SK-N-SH (cell line): Measurements from ENCODE around the gene AHNAK. TPM values are rescaled to one million over a fixed set of nuclear protein-coding genes. Genes with fewer than 3 reads are reported as not detected.
A peak's percentile ranks its signal among the peaks of the same experiment; 100 is the strongest.

Experiments
- CTCF ChIA-PET: fragments of 300-600, 350-600 bp; formaldehyde crosslinking; extraction: SDS; loops from one replicate; lab custom pipeline; 2021; lab: Yijun Ruan, JAX
- POLR2A ChIA-PET: fragments of 350-600 bp; sonication (Branson Sonifier 250); formaldehyde crosslinking; extraction: SDS; loops from one replicate; lab custom pipeline; 2020; ENCODE audit warnings: antibody characterized with exemption, inconsistent platforms; lab: Yijun Ruan, JAX
- DNase-seq: peaks from one replicate; pipeline ENCODE4 v3.0.0; 2012
- H2AFZ ChIP-seq: fragments of 200-600 bp; sonication (generic); 2 replicates; pipeline ENCODE4 v1.8.1; 2016; ENCODE audit warnings: antibody characterized with exemption, mild to moderate bottlenecking, low read depth
- H3F3A ChIP-seq: fragments of 200-600 bp; sonication (generic); replicated peaks from 2 replicates; pipeline ENCODE3; 2016; ENCODE audit warnings: antibody characterized with exemption, mild to moderate bottlenecking; ENCODE audit not compliant: insufficient read depth
- H3K27ac ChIP-seq, 2 experiments: fragments of 200-500 bp in 1 of 2; fragments of 200-600 bp in 1 of 2; sonication (Bioruptor generic) in 1 of 2; sonication (generic), shearing (Covaris generic) in 1 of 2; 2 replicates each; pipeline versions ENCODE4 v1.5.1 to v1.6.1; 2014 to 2016; ENCODE audit warnings: low read depth in 2 of 2, inconsistent platforms in 1 of 2, low read length in 1 of 2, mild to moderate bottlenecking in 1 of 2, mixed read lengths in 1 of 2
- H3K27me3 ChIP-seq: fragments of 200-600 bp; sonication (generic), shearing (Covaris generic); 2 replicates; pipeline ENCODE4 v1.6.1; 2016; ENCODE audit warnings: mixed run types; ENCODE audit not compliant: insufficient read depth
- H3K36me3 ChIP-seq, 2 experiments: fragments of 200-500 bp in 1 of 2; fragments of 200-600 bp in 1 of 2; sonication (Bioruptor generic) in 1 of 2; sonication (generic) in 1 of 2; replicated peaks in 1 of 2; 2 replicates each; pipeline versions ENCODE3 to v1.5.1; 2014 to 2016; ENCODE audit warnings: low read length in 1 of 2, mild to moderate bottlenecking in 1 of 2; ENCODE audit not compliant: insufficient read depth in 2 of 2, control insufficient read depth in 1 of 2
- H3K4me1 ChIP-seq, 2 experiments: fragments of 200-500 bp in 1 of 2; fragments of 200-600 bp in 1 of 2; sonication (Bioruptor generic) in 1 of 2; sonication (generic), shearing (Covaris generic) in 1 of 2; 2 replicates each; pipeline versions ENCODE4 v1.5.1 to v1.6.1; 2014 to 2016; ENCODE audit warnings: low read depth in 1 of 2, low read length in 1 of 2, mixed run types in 1 of 2; ENCODE audit not compliant: insufficient read depth in 2 of 2, control insufficient read depth in 1 of 2
- H3K4me2 ChIP-seq: fragments of 200-600 bp; sonication (generic), shearing (Covaris generic); 2 replicates; pipeline ENCODE4 v1.6.1; 2017; ENCODE audit warnings: mixed run types
- H3K4me3 ChIP-seq, 2 experiments: fragments of 200-500 bp in 1 of 2; fragments of 200-600 bp in 1 of 2; sonication (Bioruptor generic) in 1 of 2; sonication (generic), shearing (Covaris generic) in 1 of 2; 2 replicates each; pipeline versions ENCODE4 v1.5.1 to v1.8.1; 2014 to 2016; ENCODE audit warnings: low read depth in 2 of 2, inconsistent platforms in 1 of 2, low read length in 1 of 2, mild to moderate bottlenecking in 1 of 2, mixed read lengths in 1 of 2, moderate library complexity in 1 of 2
- H3K79me2 ChIP-seq: fragments of 200-600 bp; sonication (generic); 2 replicates; pipeline ENCODE4 v1.8.1; 2017; ENCODE audit warnings: mild to moderate bottlenecking; ENCODE audit not compliant: insufficient read depth
- H3K9ac ChIP-seq: fragments of 200-600 bp; sonication (generic); 2 replicates; pipeline ENCODE4 v1.6.1; 2017; ENCODE audit warnings: mixed run types
- H3K9me2 ChIP-seq: fragments of 200-600 bp; sonication (generic); 2 replicates; pipeline ENCODE4 v1.6.1; 2017; ENCODE audit warnings: mixed run types
- H3K9me3 ChIP-seq: fragments of 200-600 bp; sonication (generic); 2 replicates; pipeline ENCODE4 v1.6.1; 2017; ENCODE audit warnings: mixed run types, mild to moderate bottlenecking, moderate library complexity
- H4K20me1 ChIP-seq: fragments of 200-600 bp; sonication (generic); 2 replicates; pipeline ENCODE4 v1.6.1; 2017; ENCODE audit warnings: mild to moderate bottlenecking, mixed run types; ENCODE audit not compliant: insufficient read depth
- CTCF ChIP-seq: fragments of 200-600 bp; sonication (generic); IDR thresholded peaks from 2 replicates; pipeline ENCODE4 v1.6.1; 2017; ENCODE audit warnings: antibody characterized with exemption, mild to moderate bottlenecking, moderate library complexity
- GABPA ChIP-seq: IDR thresholded peaks from 2 replicates; pipeline ENCODE4 v1.4.0; 2012; ENCODE audit warnings: low read depth, mild to moderate bottlenecking
- NFIC ChIP-seq: IDR thresholded peaks from 2 replicates; pipeline ENCODE4 v1.4.0; 2012; ENCODE audit warnings: borderline replicate concordance
- RFX5 ChIP-seq: IDR thresholded peaks from 2 replicates; pipeline ENCODE4 v1.6.1; 2012; ENCODE audit warnings: mild to moderate bottlenecking, improper control_type of control experiment, low read length
- RXRA ChIP-seq: IDR thresholded peaks from 2 replicates; pipeline ENCODE4 v1.4.0; 2012; ENCODE audit warnings: low read depth, mild to moderate bottlenecking, borderline replicate concordance
- SMC3 ChIP-seq: IDR thresholded peaks from 2 replicates; pipeline ENCODE4 v1.6.1; 2012; ENCODE audit warnings: low read depth, low read length, improper control_type of control experiment
- TAF1 ChIP-seq: IDR thresholded peaks from 2 replicates; pipeline ENCODE4 v1.6.1; 2012; ENCODE audit warnings: low read depth, mild to moderate bottlenecking, low read length, moderate library complexity, borderline replicate concordance
- TEAD4 ChIP-seq: IDR thresholded peaks from 2 replicates; pipeline ENCODE4 v1.4.0; 2012; ENCODE audit warnings: mild to moderate bottlenecking, borderline replicate concordance; ENCODE audit not compliant: insufficient read depth
- WGBS: methylation state at CpG from one replicate; pipeline ENCODE4 v1.1.6; 2017; ENCODE audit warnings: low lambda C conversion rate; 5-methylcytosine and 5-hydroxymethylcytosine counted together
- polyA plus RNA-seq, 3 experiments: library from polyadenylated mRNA; depleted of rRNA; stranded (reverse); fragments of >200 nt; gene quantifications; 2 replicates each; pipeline ENCODE4 v1.2.3, GENCODE V29; 2012
- TF ChIP-seq, protein P1 (sequence below): fragments of 150-350 bp; IDR thresholded peaks from 2 replicates; pipeline ENCODE4 v1.6.1; 2016; ENCODE audit warnings: mild to moderate bottlenecking, low read depth, low read length
- TF ChIP-seq, protein P2 (sequence below): IDR thresholded peaks from 2 replicates; pipeline ENCODE4; 2012
- TF ChIP-seq, protein P3 (sequence below): IDR thresholded peaks from 2 replicates; pipeline ENCODE4 v1.4.0; 2012; ENCODE audit warnings: low read depth, borderline replicate concordance

Gene AHNAK
- polyA plus RNA-seq, 1 of the 3 experiments (the other 2 are of a cell fraction), result 57.8 TPM

- TF ChIP-seq RXRA, result 0 out of 2 replicates have a peak, but pooled peaks have one; percentile 60
- TF ChIP-seq TEAD4, result no peak
- no peak for TF ChIP-seq RFX5
- TF ChIP-seq NFIC, result peak; percentile 87
- TF ChIP-seq, protein P1, sequence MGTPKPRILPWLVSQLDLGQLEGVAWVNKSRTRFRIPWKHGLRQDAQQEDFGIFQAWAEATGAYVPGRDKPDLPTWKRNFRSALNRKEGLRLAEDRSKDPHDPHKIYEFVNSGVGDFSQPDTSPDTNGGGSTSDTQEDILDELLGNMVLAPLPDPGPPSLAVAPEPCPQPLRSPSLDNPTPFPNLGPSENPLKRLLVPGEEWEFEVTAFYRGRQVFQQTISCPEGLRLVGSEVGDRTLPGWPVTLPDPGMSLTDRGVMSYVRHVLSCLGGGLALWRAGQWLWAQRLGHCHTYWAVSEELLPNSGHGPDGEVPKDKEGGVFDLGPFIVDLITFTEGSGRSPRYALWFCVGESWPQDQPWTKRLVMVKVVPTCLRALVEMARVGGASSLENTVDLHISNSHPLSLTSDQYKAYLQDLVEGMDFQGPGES, result no peak
- TF ChIP-seq TAF1, result no peak
Observed at GRCh38 chr11:62539238-62539925, 7.2 kb downstream of the AHNAK start (continued).

- peaks cover 47 to 49% of the 10 kb centered on the region in 2 experiments for H3K4me1 ChIP-seq
- TF ChIP-seq, protein P2, sequence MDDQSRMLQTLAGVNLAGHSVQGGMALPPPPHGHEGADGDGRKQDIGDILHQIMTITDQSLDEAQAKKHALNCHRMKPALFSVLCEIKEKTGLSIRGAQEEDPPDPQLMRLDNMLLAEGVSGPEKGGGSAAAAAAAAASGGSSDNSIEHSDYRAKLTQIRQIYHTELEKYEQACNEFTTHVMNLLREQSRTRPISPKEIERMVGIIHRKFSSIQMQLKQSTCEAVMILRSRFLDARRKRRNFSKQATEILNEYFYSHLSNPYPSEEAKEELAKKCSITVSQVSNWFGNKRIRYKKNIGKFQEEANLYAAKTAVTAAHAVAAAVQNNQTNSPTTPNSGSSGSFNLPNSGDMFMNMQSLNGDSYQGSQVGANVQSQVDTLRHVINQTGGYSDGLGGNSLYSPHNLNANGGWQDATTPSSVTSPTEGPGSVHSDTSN, result no peak
- no peak for TF ChIP-seq SMC3
- TF ChIP-seq GABPA, result no peak
- TF ChIP-seq TAF1, result no peak
- TF ChIP-seq RFX5, result no peak
- TF ChIP-seq, protein P1, result no peak
- TF ChIP-seq CTCF, result no peak
- TF ChIP-seq, protein P3, sequence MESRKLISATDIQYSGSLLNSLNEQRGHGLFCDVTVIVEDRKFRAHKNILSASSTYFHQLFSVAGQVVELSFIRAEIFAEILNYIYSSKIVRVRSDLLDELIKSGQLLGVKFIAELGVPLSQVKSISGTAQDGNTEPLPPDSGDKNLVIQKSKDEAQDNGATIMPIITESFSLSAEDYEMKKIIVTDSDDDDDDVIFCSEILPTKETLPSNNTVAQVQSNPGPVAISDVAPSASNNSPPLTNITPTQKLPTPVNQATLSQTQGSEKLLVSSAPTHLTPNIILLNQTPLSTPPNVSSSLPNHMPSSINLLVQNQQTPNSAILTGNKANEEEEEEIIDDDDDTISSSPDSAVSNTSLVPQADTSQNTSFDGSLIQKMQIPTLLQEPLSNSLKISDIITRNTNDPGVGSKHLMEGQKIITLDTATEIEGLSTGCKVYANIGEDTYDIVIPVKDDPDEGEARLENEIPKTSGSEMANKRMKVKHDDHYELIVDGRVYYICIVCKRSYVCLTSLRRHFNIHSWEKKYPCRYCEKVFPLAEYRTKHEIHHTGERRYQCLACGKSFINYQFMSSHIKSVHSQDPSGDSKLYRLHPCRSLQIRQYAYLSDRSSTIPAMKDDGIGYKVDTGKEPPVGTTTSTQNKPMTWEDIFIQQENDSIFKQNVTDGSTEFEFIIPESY, result no peak
- peaks cover 23 to 27% of the 10 kb centered on the region in 2 experiments for H3K36me3 ChIP-seq
- POLR2A ChIA-PET, result interaction anchor here (1.0 to 2.1 kb wide), 2 partner anchors 53 to 144 kb away, joined by 4 to 8 read pairs; partner anchors contain the start of gene TUT1
- no peak overlapping the region for H3K9ac ChIP-seq
- H4K20me1 ChIP-seq, result peaks cover 99% of the 10 kb centered on the region
- peak overlapping the region; percentile 98 for H3K4me2 ChIP-seq
- H3K79me2 ChIP-seq, result peaks cover 99% of the 10 kb centered on the region
- 82% methylated on average over 16 of the region's 19 CpGs for WGBS
- DNase-seq, result no peak
- H3K27me3 ChIP-seq, result no peaks in the 10 kb centered on the region
- peak overlapping the region; percentile 66 to 80 for H3K27ac ChIP-seq
- peaks cover 27% of the 10 kb centered on the region for H3F3A ChIP-seq
- H2AFZ ChIP-seq, result no peak overlapping the region
- CTCF ChIA-PET, result interaction anchor here (1.1 to 10.9 kb wide), 5 partner anchors 22 to 145 kb away, joined by 3 to 195 read pairs (median 7); no protein-coding TSS in a partner anchor
- no peak overlapping the region for H3K4me3 ChIP-seq
- no peaks in the 10 kb centered on the region for H3K9me2 ChIP-seq
- no peaks in the 10 kb centered on the region for H3K9me3 ChIP-seq
Observed at GRCh38 chr11:62538470-62539237, 8.0 kb downstream of the AHNAK start.
